Lower lobe of right lung (tissue), 2 donors: ENCODE results near the gene GRAMD1B. TPM values are rescaled to one million over a fixed set of nuclear protein-coding genes. Genes with fewer than 3 reads are reported as not detected.
A peak's percentile ranks its signal among the peaks of the same experiment; 100 is the strongest.

Experiments
- ATAC-seq, 2 donors: fragments of 200-7000 bp; cut with Tn5 transposase; one replicate each; pipeline ENCODE4 v1.9.1; 2020 to 2022; ENCODE audit warnings: mild to moderate bottlenecking in 2 of 2, moderate library complexity in 2 of 2
- DNase-seq: peaks from one replicate; pipeline ENCODE4 v3.0.0-alpha.2; 2020
- H3K27ac ChIP-seq: fragments of 200-600 bp; one replicate; pipeline ENCODE4 v1.8.0; 2022
- H3K27me3 ChIP-seq: fragments of 200-600 bp; one replicate; pipeline ENCODE4 v1.8.0; 2022; ENCODE audit warnings: low read depth
- H3K36me3 ChIP-seq: fragments of 200-600 bp; one replicate; pipeline ENCODE4 v1.8.0; 2022; ENCODE audit warnings: mild to moderate bottlenecking
- H3K4me1 ChIP-seq: fragments of 200-600 bp; one replicate; pipeline ENCODE4 v1.8.0; 2022
- H3K4me3 ChIP-seq: fragments of 200-600 bp; one replicate; pipeline ENCODE4 v1.8.0; 2022; ENCODE audit warnings: mild to moderate bottlenecking
- H3K9me3 ChIP-seq: fragments of 200-600 bp; one replicate; pipeline ENCODE4 v1.8.0; 2022
- intact Hi-C: fragments of 100-400 bp; cut with DNase I; formaldehyde crosslinking; loops from one replicate; pipeline ENCODE4 v1.11.0; 2022
- total RNA-seq: library from RNA; stranded (reverse); fragmentation: NEBNext Ultra II Directional; extraction: Animal tissue kit (Norgen Biotek cat#: 25700); gene quantifications from one replicate; pipeline ENCODE4 v1.2.1, GENCODE V29; 2021
- TF ChIP-seq, protein P1 (sequence below): fragments of 200-600 bp; IDR thresholded peaks from one replicate; pipeline ENCODE4 v1.8.0; 2022; ENCODE audit warnings: antibody characterized with exemption, mild to moderate bottlenecking
- donor health status: DM: no; HTN: yes; CAD: no; lungs with severe emphysema.

The GRAMD1B gene
- total RNA-seq, 1 donor from 2014 or later, result 9.9 TPM

DNA sequence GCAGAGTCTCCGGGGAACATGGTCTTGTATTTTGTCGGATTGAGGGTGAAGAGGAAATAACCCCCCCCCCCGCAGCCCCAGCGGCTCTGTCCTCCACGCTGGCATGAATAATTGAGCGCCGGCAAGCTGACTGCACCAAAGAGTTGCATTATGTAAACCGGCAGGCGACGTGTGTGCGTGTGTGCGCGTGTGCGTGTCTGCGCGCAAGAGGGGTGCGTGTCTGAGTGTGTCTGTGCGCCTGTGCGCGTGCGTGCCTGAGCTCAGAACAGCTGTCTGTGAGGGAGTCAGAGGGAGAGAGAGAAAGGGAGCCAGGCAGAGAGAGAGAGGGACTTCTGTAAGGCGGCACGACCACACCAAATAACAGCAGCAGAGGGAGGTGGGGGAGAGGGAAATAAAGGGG is 129.9 kb downstream of the GRAMD1B start:
- Histone ChIP-seq H3K9me3 (no peaks in the 10 kb centered on the region), H3K27ac (no peak overlapping the region), H3K4me1 (no peaks in the 10 kb centered on the region), H3K27me3 (peaks cover 11% of the 10 kb centered on the region), H3K4me3 (peak overlapping the region; percentile 41), H3K36me3 (no peaks in the 10 kb centered on the region)
- TF ChIP-seq, protein P1, sequence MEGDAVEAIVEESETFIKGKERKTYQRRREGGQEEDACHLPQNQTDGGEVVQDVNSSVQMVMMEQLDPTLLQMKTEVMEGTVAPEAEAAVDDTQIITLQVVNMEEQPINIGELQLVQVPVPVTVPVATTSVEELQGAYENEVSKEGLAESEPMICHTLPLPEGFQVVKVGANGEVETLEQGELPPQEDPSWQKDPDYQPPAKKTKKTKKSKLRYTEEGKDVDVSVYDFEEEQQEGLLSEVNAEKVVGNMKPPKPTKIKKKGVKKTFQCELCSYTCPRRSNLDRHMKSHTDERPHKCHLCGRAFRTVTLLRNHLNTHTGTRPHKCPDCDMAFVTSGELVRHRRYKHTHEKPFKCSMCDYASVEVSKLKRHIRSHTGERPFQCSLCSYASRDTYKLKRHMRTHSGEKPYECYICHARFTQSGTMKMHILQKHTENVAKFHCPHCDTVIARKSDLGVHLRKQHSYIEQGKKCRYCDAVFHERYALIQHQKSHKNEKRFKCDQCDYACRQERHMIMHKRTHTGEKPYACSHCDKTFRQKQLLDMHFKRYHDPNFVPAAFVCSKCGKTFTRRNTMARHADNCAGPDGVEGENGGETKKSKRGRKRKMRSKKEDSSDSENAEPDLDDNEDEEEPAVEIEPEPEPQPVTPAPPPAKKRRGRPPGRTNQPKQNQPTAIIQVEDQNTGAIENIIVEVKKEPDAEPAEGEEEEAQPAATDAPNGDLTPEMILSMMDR, result no peak
- ATAC-seq (peak; percentile 77 to 84), DNase-seq (no peak)
- intact Hi-C loops, result no loop called here

DNA sequence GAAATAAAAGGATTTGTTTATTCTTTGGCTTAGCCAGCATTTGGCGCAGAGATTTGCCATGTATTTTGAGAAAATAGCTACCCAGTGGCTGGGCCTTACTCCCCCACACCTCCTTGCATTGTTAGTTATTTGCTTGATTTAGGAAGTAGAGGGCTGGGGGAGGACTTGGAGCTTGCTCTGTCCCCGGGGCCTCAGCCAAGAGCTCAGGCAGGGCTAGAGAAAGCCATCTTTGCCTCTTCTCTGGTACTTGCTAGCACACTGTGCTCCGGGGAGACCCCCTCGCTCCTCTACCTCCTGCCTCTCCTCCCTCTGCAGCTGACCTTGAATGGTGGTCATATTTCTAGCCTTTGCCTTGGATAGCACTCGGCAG is 131.3 kb downstream of the GRAMD1B start:
- H3K36me3 ChIP-seq, result no peaks in the 10 kb centered on the region
- no peak overlapping the region for H3K4me3 ChIP-seq
- DNase-seq (no peak), ATAC-seq (no peak)
- H3K27me3 ChIP-seq, result peaks cover 11% of the 10 kb centered on the region
- TF ChIP-seq, protein P1, result no peak
- intact Hi-C loops, result no loop called here
- no peaks in the 10 kb centered on the region for H3K9me3 ChIP-seq
- H3K27ac ChIP-seq, result no peak overlapping the region
- H3K4me1 ChIP-seq, result no peaks in the 10 kb centered on the region

DNA sequence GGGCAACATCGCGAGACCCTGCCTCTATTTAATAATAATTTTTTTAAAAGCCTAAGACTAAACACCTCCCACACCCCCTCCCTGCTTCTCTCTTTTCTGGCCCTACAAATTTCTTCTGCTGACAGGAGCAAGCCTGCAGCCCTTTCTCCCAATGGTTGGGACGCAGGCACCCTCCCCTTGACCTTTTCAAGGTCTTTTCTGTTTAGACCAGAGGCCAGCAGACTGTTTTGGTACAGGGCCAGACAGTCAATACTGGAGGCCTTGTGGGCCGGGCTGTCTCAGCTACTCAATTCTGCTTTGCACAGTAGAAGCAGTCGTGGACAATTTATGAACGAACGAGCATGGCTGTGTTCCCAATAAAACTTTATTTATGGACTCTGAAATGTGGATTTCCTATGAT is 132.1 kb downstream of the GRAMD1B start:
- Histone ChIP-seq H3K4me1 (no peaks in the 10 kb centered on the region), H3K27me3 (peaks cover 11% of the 10 kb centered on the region), H3K4me3 (no peak overlapping the region), H3K27ac (no peak overlapping the region), H3K9me3 (no peaks in the 10 kb centered on the region), H3K36me3 (no peaks in the 10 kb centered on the region)
- DNase-seq, result no peak
- ATAC-seq, result no peak
- intact Hi-C loops, result no loop called here
- TF ChIP-seq, protein P1, result no peak

DNA sequence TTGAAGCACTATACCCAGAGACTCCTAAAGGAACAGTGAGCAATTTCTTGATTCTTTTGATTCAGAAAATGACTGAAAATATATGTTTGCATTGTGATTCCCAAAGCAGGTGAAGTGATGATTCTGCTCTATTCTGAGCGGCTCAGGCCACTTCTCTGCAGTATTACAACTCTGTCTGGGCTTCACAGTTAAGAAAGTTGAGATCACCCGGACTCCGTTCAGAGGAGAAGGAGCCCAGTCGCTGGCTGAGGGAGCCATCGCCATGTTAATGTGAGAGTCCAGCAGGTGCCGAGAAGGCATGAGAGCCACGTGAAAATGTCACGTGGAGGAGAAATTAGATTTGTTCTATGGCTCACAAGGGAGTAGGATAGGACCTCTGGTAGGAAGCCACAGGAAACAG is 132.8 kb downstream of the GRAMD1B start:
- H3K4me3 ChIP-seq, result no peak overlapping the region
- no peak for ATAC-seq
- no peaks in the 10 kb centered on the region for H3K9me3 ChIP-seq
- TF ChIP-seq, protein P1, result no peak
- no peaks in the 10 kb centered on the region for H3K36me3 ChIP-seq
- H3K27ac ChIP-seq, result no peak overlapping the region
- no peaks in the 10 kb centered on the region for H3K4me1 ChIP-seq
- no peak for DNase-seq
- intact Hi-C loops, result no loop called here
- peaks cover 11% of the 10 kb centered on the region for H3K27me3 ChIP-seq

DNA sequence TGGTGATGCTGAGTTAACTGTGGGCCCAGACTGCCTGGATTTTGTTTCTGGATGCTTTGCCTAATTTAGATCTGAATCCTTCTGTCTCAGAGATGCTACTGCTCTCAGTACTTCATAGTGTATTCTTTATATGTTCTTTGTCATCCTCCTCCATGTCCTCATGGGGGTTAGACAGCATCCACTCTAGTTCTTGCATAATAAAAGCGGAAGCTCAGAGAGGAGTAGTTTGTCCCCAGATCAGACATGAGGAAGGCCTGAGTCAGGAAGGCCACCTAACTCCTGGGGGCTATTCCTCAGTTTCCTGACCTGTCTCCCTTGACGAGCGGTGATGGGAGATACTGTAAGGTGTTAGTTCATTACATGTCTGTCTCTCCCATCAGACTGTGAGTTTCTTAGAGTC is 134.2 kb downstream of the GRAMD1B start:
- H3K4me3 ChIP-seq, result no peak overlapping the region
- TF ChIP-seq, protein P1, result no peak
- H3K36me3 ChIP-seq, result no peaks in the 10 kb centered on the region
- H3K9me3 ChIP-seq, result no peaks in the 10 kb centered on the region
- DNase-seq, result no peak
- no peak for ATAC-seq
- no peak overlapping the region for H3K27ac ChIP-seq
- intact Hi-C loops, result no loop called here
- peaks cover 11% of the 10 kb centered on the region for H3K27me3 ChIP-seq
- H3K4me1 ChIP-seq, result no peaks in the 10 kb centered on the region

DNA sequence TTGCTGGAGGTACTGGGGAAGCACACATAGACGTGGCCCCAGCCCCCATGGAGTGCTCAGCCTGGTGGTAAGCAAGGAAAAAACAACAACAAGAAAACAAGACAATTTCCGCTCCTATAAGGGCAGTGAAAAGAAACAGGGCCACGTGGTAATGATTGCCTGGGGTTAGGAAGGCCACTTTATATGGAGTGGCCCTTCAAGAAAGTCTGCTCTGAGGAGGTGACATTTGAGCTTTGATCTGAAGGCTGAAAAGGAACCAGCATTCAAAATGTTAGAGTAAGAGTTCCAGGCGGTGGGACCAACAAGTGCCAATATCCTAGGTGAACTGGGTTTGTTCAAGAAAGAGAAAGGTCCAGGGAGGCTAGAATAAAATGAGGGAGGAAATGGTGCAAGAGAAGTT is 136.8 kb downstream of the GRAMD1B start:
- H3K27ac ChIP-seq, result no peak overlapping the region
- no peaks in the 10 kb centered on the region for H3K4me1 ChIP-seq
- no peaks in the 10 kb centered on the region for H3K9me3 ChIP-seq
- intact Hi-C loops, result no loop called here
- H3K4me3 ChIP-seq, result no peak overlapping the region
- DNase-seq (no peak), ATAC-seq (no peak)
- TF ChIP-seq, protein P1, result no peak
- no peaks in the 10 kb centered on the region for H3K27me3 ChIP-seq
- H3K36me3 ChIP-seq, result no peaks in the 10 kb centered on the region
